Measurements from ENCODE around the gene HTRA3. TPM values are rescaled to one million over a fixed set of nuclear protein-coding genes. Genes with fewer than 3 reads are reported as not detected.

HTRA3 gene
- total RNA-seq, 1 experiment from 2014 or later, result 2.3 TPM

DNA sequence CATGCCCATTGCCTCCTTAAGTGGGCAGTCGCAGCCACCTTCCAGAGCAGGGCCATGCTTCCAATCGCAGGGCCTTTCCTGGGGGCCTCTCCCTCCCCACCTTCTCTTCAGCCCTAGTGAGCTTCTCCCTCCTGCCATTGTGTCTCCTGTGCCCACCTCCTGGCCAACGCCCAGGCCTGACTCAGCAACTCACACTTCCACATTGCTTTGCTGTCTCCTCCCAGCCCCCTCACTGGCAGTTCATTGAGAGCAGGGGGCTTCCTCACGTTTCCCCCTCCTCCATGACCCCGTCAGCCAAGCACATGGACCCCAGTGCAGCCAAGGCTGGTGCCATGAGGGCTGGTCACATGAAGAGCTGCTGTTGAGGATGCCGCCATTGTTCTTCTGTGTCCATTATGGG, 25.9 kb downstream of the HTRA3 start (continued):
- TF ChIP-seq NFE2L1 (CRISPR knock-in tag; IDR thresholded peaks at IDR 0.05), result no peak
- TF ChIP-seq HMGA2 (CRISPR knock-in tag; IDR thresholded peaks at IDR 0.05), result no peak
- TF ChIP-seq NR3C1 (CRISPR knock-in tag; conservative IDR thresholded peaks at IDR 0.05; ENCODE audit: low read depth), result no peak
- TF ChIP-seq, protein P1, sequence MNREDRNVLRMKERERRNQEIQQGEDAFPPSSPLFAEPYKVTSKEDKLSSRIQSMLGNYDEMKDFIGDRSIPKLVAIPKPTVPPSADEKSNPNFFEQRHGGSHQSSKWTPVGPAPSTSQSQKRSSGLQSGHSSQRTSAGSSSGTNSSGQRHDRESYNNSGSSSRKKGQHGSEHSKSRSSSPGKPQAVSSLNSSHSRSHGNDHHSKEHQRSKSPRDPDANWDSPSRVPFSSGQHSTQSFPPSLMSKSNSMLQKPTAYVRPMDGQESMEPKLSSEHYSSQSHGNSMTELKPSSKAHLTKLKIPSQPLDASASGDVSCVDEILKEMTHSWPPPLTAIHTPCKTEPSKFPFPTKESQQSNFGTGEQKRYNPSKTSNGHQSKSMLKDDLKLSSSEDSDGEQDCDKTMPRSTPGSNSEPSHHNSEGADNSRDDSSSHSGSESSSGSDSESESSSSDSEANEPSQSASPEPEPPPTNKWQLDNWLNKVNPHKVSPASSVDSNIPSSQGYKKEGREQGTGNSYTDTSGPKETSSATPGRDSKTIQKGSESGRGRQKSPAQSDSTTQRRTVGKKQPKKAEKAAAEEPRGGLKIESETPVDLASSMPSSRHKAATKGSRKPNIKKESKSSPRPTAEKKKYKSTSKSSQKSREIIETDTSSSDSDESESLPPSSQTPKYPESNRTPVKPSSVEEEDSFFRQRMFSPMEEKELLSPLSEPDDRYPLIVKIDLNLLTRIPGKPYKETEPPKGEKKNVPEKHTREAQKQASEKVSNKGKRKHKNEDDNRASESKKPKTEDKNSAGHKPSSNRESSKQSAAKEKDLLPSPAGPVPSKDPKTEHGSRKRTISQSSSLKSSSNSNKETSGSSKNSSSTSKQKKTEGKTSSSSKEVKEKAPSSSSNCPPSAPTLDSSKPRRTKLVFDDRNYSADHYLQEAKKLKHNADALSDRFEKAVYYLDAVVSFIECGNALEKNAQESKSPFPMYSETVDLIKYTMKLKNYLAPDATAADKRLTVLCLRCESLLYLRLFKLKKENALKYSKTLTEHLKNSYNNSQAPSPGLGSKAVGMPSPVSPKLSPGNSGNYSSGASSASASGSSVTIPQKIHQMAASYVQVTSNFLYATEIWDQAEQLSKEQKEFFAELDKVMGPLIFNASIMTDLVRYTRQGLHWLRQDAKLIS (CRISPR knock-in tag; IDR thresholded peaks at IDR 0.05; ENCODE audit: borderline replicate concordance), result no peak
- TF ChIP-seq TP53 (CRISPR knock-in tag; IDR thresholded peaks at IDR 0.05), result no peak
- TF ChIP-seq, protein P2, sequence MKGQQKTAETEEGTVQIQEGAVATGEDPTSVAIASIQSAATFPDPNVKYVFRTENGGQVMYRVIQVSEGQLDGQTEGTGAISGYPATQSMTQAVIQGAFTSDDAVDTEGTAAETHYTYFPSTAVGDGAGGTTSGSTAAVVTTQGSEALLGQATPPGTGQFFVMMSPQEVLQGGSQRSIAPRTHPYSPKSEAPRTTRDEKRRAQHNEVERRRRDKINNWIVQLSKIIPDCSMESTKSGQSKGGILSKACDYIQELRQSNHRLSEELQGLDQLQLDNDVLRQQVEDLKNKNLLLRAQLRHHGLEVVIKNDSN (CRISPR knock-in tag; IDR thresholded peaks at IDR 0.05), result no peak

- no peak overlapping the region for H3K27ac Mint-ChIP-seq
- CTCF ChIA-PET, result no interaction called here
- H3K4me3 Mint-ChIP-seq, result no peak overlapping the region
These were observed 26.9 kb downstream of the HTRA3 start for GRCh38 chr4:8296491-8296890.

DNA sequence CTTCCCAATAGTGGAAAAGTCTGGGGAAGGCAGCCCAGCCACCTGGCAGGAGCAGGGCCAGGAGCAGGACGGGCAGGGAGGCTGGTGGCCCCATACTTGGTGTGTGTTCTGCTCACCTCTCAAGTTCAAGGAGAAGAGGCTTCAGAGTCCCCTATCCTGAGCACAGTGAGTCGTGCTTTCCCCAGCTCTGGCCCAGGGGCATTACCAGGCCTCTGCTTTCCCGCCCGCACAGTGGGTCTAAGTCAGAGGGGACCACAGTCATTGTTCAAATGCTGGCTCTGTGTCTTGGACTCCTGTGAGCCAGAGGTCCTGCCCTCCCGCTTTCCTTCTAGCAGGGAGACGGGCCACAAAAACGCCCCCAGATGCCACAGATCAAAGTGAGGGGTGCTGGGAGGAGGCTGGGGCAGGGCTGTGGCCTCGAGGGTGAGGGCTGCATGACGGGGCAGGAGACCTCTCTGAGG, 27.6 kb downstream of the HTRA3 start:
- DNase-seq (ENCODE audit: low spot score), result peak; percentile 3
- Mint-ChIP-seq H3K36me3 (peaks cover 5% of the 10 kb centered on the region; the same call in 1 of the 2 replicates), H3K27ac (no peak overlapping the region), H3K4me3 (no peak overlapping the region), H3K9me3 (peaks cover 18% of the 10 kb centered on the region), H3K4me1 (no peaks in the 10 kb centered on the region), H3K27me3 (ENCODE audit: low read depth) (peaks cover 3% of the 10 kb centered on the region; the same call in 1 of the 2 replicates)
- POLR2A ChIA-PET, result no interaction called here
- TF ChIP-seq NFATC4 (CRISPR knock-in tag; IDR thresholded peaks at IDR 0.05) (no peak), ZMAT4 (CRISPR knock-in tag; IDR thresholded peaks at IDR 0.05) (no peak), CDX4 (CRISPR knock-in tag; IDR thresholded peaks at IDR 0.05; ENCODE audit: borderline replicate concordance) (no peak), TP53 (CRISPR knock-in tag; IDR thresholded peaks at IDR 0.05) (no peak), ZNF219 (CRISPR knock-in tag; IDR thresholded peaks at IDR 0.05; ENCODE audit: borderline replicate concordance) (no peak), FOXJ3 (CRISPR knock-in tag; IDR thresholded peaks at IDR 0.05; ENCODE audit: borderline replicate concordance) (no peak)
- TF ChIP-seq, protein P3, sequence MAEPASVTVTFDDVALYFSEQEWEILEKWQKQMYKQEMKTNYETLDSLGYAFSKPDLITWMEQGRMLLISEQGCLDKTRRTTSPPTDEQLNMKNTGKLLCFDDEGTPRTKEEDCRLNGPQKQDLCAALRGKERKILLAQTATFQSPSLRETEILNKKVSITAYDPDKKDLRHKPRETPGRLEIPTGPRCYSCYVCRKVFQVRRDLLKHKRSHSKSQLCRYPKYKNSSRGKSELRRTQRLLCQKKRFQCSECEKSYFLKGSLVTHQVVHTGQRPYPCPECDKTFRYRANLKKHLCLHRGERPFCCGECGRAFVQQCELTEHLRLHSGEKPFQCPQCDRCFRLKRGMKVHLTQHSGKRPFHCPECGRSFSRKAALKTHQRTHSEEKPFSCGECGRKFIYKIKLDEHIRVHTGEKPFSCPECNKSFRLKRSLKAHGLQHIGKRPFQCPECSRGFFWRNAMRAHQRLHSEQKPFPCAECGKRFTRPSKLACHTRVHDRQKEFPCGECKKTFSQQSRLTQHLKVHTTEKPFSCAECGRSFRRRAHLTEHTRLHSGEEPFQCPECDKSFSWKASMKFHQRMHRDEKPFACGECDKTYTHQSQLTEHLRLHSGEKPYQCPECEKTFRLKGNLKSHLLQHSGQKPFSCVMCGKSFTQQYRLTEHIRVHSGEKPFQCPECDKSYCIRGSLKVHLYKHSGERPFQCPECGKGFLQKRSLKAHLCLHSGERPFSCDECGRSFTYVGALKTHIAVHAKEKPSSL (CRISPR knock-in tag; conservative IDR thresholded peaks at IDR 0.05), result no peak
- no peak for ATAC-seq
- CTCF ChIA-PET, result no interaction called here

More at GRCh38 chr4:8296491-8296890, 26.9 kb downstream of the HTRA3 start:
- no peak for ATAC-seq
- DNase-seq (ENCODE audit: low spot score), result no peak
- Mint-ChIP-seq H3K4me1 (no peaks in the 10 kb centered on the region), H3K27me3 (ENCODE audit: low read depth) (peaks cover 3% of the 10 kb centered on the region; the same call in 1 of the 2 replicates), H3K36me3 (peaks cover 5% of the 10 kb centered on the region; the same call in 1 of the 2 replicates), H3K9me3 (peaks cover 18% of the 10 kb centered on the region)
- POLR2A ChIA-PET, result no interaction called here
- TF ChIP-seq SMAD4 (CRISPR knock-in tag; IDR thresholded peaks at IDR 0.05), result no peak
